ENCODE measurements around the gene ZNF837.

The ZNF837 gene

DNA sequence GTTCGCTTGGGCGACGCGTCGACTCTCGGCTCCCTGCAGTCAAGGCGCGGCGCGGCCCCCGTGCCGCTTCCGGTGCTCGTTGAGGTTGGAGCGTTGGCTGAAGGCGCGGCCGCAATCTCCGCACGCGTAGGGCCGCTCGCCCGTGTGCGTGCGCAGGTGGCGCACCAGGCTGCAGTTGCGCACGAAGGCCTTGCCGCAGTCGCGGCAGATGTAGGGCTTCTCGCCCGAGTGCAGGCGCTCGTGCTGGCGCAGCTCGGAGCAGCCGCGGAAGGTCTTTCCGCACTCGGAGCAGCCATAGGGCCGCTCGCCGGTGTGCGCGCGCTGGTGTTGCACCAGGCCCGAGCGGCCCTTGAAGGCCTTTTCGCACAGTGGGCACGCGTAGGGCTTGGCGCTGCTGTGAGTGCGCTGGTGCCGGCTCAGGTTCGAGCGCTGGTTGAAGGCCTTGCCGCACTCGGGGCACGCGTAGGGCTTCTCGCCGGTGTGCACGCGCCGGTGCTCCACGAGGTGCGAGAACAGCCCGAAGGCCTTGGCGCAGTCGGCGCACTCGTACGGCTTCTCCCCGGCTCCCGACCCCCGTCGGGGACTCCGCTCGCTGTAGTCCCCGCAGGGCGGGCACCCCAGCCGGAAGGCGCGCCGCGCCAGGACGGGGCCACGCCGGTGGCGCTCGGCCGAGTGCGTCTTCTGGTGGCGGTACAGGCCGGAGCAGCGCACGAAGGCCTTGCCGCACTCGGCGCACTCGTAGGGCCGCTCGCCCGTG is 13.0 kb downstream of the ZNF837 start:
- DNase-seq, result no peak

DNA sequence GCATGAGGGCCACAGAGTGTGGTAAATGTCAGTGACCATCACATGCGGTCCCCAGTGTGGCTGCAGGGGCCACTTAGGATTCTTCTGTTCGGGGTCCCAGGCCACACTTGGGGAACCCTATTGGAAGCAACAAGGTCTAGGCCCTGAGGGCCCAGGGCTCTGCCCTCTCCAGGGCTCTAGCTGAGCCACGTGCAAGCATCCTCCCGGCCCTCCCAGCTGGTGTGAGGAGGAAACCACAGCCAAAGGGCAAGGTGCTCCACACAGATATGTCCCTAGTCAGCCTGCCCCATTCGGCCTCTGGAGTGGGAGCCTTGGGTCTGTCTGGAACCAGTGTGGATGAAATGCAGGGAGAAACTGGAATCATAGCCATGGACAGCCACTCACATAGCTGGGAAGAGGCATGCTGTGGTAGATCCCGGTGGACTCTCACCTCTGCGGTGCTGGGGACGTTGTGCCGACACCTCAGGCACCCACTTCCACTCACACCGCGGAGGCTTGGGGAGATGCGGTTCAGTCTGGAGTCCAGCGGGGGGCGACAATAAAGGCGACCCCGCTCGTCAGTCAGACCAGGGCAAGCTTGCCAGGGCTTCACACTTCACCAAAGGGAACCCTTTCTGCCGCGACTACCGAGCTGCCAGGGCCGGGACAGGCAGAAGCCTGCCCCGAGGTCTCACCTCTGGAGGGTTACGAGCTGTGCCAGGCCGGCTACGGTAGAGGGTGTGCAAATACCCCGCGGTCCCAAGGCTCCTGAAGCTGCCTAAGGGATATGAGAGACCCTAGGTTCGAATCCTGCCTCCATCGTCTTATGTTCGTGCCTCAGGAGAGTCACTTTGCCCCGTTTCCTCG is 14.0 kb downstream of the ZNF837 start:
- no peak for DNase-seq

DNA sequence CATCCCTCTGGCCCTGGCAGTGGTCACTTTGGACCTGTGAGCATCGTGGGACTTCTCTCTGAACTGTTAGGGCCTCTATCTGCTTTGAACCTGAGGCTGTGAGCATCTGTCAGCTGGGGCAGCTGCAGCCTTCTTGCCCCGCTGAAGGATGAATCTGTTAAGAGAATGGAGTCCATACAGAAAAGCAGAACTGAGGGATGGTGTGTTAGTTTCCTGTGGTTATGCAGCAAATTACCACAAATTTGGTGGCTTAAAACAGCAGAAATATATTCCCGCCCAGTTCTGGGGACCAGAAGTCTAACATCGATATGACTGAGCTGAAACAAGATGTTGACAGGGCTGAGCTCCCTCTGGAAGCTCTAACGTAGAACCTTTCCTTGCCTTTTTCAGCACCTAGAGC is 16.7 kb downstream of the ZNF837 start:
- no peak for DNase-seq

DNA sequence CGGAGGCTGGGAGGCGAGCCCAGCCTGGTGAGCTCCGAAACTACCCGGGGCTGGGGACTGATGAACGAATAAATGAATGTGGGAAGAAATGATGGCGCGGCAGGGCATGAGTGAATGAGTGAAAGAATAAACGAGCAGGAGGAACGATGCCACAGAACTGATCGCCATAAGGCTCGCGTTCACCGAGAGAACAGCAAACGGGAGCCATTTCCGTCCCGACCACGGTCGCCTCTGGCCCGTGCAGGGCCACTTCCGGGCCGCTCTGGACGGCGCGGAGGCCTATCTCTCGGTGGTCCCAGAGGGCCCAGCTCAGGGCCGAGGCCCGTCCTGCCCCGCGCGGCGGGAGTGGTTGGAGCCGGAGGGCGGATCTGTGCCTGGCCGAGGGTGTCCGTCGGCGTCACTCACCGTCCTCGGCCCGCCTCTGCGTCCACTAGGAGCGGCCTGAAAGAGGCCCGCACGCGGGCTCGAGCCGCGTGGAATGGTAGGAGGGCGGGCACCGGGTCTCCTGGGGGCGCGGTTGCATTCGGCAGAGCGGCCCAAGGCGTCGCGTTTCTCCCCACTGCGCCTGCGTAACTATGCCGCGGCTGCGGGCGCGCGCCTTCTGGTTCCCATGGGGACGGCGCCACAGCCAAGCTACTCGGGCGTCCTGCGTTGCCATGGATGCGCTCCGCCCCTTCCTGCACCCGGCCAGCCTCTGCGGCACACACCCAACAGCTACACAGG is 18.4 kb downstream of the ZNF837 start, which contains the start of gene ZNF497:
Gene ZNF497 (minus strand): TSS at position 480 of the 723 bp plus-strand sequence. CDS start 5,116 bp downstream, outside the sequence.
- peak; percentile 97 for DNase-seq

DNA sequence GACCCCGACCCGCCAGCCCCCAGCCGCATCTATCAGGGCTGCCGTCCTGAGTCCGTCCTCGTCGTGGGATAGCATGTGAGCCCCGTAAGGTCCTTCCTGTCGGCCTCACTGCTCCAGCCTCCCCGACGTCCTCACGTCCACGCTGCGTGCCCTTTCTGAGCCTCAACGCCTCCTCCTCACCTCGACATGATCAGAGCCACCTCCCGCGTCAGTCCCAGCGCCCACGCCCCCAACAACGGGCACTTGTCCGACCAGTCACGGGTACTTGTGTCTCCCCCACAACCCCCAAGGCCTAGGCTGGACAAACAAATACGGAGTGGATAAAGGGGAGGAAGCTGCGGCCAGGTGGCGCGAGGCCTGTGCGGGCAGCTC is 18.9 kb downstream of the ZNF837 start:
- DNase-seq, result peak; percentile 10

DNA sequence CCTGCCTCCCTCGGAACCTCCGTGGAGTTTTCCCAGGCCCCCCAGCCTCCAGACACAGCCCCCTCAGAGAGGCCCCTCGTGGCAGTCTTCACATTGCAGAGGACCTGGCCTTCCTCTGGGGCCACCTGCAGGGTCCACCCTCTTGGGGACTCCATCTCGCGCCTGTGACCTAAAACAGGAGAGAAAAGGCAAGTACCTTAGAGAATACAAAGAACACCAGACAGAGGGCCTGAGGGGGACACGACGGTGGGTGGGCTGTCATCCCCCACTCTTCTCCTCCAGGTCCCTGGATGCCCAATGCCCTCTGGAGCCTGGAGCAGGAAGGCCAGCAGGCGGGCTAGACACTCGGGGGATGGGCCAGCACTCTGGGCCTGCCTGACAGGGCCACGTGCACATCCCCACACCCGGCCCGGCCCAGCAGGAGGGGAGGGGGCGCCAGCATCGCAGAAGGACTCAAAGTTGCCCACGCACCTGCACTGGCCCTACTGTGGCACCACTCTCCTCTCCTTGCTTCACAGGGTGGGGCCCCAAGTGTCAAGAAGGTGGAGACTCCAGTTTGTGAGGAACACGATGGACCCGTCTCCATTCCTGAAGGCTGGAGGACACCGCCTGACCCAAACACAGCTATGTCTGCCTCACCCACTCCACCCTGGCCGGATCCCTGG is 23.2 kb downstream of the ZNF837 start:
- no peak for DNase-seq

DNA sequence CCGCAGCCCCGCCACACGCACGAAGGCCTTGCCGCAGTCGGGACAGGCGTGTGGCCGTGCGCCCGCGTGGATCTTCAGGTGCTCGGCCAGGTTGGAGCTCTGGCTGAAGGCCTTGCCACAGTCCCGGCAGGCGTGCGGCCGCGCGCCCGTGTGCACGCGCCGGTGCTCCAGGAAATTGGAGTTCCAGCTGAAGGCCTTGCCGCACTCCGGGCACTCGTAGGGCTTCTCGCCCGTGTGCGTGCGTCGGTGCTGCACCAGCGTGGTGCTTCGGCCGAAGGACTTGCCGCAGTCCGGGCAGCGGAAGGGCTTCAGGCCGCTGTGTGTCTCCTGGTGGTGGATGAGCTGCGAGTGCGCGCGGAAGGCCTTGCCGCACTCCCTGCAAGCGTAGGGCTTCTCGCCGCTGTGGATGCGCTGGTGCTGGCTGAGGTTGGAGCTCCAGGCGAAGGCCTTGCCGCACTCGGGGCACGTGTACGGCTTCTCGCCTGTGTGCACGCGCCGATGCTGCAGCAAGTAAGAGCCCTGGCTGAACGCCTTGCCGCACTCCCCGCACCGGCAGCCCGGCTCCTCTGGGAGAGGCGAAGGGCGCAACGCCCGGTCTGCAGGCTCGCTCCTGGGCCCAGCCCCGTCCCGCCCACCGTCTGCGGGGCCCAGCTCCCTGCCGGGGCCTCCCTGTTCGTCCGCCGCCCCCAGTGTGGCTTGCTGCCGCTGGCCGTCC is 23.9 kb downstream of the ZNF837 start:
- no peak for DNase-seq

DNA sequence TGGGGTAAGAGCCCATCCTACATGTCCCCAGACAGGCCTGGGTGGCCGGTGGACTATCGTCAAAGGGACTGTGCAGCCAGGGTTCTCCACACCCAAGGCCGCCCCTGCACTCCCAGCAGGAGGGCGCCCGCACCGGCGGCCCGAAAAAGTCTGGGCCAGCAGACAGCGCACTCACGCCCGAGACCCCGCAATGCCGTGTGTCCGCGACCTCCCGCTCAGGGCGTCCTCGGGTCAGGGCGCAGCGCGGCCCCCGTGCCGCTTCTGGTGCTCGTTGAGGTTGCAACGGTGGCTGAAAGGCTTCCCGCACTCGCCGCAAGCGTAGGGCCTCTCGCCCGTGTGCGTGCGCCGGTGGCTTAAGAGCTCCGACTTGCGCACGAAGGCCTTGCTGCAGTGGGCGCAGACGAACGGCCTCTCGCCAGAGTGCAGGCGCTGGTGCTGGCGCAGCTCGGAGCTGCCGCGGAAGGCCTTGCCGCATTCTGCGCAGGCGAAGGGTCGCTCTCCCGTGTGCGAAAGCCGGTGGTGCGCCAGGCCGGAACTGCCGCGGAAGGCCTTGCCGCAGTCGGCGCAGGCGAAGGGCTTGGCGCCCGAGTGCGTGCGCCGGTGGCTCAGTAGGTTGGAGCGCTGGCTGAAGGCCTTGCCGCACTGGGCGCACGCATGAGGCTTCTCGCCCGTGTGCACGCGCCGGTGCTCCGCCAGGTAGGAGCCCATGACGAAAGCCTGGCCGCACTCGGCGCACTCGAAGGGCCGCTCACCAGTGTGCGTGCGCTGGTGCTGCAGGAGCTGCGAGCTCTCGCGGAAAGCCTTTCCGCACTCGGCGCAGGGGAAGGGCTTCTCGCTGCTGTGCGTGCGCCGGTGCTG is 24.7 kb downstream of the ZNF837 start:
- peak; percentile 33 for DNase-seq

DNA sequence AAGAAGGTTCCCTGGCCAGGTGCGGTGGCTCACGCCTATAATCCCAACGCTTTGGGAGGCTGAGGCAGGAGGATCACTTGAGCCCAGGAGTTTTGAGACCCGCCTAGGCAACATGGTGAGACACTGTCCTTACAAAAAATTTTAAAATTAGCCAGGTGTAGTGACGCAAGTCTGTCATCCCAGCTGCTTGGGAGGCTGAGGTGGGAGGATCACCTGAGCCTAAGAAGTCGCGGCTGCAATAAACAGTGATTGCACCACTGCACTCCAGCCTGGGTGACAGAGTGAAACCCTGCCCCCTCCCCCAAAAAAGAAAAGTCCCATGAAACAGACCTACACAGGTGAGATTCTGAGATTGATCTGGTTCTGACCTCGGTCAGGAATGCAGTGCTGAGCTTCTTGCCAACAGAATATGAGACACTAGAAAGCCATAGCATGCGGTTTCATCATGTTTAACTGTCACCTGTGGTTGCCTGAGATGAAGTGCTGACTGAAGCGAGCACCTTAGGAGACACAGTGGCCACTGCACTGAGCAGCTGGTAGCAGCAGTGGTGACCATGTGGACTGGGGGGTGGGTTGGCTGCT is 25.5 kb downstream of the ZNF837 start:
- DNase-seq, result no peak

DNA sequence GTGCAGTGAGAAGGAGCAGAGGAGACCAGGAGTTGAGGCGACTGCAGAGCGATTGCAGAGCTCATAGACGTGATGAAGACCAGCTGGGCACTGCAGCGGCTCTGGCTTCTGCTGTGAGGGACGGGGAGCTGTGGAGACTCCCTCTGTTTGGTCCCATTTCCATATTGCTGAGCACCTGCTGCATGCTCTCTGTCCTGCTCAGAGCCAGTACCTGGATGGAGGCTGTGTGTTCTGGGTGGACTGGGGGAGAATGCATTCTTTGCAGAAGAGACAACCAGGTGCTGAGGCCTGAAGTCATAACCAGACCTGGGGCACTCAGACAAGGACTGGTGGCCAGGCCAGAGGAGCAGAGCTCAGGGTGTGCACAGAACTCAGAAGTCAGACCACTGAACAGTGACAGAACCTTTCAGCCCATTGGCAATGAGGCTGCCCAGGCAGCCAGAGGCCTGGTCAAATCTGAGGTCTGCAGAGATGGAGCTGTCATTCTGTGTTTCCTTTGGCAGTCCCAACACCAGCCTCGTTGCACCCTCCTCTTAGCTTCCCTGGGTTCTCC is 26.3 kb downstream of the ZNF837 start:
- no peak for DNase-seq

DNA sequence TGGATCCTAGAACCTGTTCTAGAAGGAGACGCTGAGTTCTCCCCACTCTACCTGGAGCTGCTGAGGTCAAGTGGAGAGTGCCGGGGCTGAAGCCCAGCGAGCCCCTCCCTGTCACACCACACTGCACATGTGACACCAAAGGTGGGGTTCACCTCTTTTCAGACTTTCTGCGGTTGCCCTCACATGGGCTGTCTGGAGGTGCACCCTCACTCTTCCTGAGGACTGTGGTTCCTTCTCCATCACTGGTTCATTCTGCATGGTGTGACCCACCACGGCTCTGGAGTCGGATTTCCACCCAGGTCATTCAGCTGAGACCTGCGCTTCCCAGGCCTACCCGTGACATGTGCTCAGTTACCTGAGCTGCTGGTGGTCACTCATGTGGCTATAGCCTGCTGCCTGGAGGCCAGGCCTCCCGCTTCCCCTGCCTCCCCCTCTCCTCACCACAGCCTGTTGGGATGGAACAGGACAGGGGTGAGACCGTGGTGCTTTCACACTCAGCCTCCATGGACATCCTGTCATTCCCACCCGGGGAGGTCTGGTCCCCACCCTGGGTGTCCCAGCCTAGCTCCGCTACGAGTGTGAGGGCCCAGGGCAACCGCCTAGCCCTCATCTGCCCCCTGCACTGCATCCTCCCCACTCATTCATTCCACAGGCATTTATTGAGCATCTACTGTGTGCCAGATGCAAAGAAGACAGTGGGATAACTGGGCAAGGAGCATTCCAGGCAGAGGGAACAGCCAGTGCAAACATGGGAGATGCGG is 26.9 kb downstream of the ZNF837 start:
- no peak for DNase-seq

DNA sequence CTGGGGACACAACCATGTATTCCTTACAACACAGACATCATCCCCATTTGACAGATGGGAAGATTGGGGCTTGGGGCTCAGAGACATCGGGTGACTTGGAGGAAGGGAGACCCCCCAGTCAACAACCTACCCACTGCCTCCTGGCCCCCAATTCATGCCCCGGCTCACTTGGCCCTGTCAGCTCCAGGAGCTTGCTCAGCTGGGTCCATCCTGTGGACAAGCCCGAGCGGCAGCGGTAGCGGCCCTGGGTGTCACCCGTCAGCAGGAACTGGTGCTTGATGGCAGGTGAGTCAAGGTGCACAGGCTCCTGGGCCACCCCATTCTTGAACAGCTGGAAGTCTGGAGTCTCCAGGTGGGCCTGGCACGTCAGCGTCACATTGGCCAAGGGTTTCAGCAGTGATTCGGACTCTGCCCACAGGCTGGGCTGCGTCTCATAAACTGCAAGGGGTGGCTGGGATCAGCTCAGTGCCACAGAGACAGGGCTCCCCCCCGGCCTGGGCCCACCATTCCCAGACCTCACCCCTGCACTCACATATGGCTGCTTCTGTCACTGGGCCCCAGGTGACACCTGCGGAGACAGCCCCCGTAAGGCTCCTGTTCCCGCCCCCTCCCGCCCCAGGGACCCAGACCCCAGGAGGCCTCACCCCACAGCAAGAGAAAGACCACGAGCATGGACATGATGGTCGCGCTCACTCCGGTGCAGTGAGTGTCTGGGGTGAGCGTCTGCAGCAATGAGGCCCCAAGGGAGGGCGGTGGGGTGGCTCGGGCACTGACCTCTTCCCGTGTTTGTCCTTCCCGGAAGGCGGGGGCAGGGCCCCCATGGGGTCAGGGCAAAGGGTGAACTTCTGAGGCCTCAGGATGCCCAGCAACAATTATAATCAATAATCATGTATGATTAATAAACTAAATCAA is 27.8 kb downstream of the ZNF837 start, which contains the start of gene A1BG:
Gene A1BG (minus strand): TSS at position 733 of the 912 bp plus-strand sequence. CDS start 55 bp downstream, at position 678.
- DNase-seq, result no peak

DNA sequence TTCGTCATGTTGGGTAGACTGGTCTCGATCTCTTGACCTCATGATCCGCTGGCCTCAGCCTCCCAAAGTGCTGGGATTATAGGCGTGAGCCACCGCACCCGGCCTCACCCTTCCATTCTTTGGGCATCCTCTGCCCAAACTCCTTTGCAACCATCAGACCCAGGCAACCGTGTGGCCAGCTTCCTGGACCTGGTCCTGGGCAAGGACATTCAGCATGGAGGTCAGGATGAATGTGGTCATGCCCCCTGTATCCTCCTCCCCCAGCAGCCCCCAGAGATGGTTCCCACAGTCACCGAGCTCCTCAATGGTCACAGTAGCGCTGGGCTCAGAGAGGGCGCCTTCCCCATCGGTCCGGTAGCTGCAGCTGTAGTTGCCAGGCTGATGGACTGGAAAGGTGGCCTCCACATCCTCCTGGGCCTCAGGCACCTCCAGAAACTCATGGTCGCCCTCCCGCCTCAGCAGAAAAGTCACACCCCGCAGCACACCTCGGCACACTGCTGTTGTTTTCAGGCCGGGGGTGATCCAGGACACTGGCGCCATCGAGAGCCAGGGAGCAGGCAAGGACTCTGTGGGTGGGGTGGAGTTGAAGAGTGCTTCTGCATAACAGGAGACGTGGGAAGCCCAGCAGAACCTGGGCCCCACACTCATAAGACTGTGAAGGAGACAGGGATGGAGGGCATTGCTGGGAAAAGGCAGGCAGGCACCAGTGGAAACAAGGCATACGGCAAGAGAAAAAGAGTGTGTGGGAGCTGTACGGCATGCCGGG is 28.7 kb downstream of the ZNF837 start:
- DNase-seq, result no peak

DNA sequence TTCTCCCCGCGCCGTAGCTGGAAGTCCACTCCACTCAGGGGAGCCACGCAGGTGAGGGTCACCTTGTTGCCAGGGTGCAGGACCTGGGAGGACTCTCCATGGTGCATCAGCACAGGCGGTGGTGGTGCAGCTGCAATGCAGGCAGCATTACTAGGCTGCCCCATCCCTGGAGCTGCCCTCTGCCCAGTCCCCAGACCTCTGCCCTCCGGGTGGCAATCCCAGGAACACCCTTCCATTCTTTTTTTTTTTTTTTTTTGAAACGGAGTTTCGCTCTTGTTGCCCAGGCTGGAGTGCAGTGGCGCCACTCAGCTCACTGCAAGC is 29.3 kb downstream of the ZNF837 start:
- no peak for DNase-seq

DNA sequence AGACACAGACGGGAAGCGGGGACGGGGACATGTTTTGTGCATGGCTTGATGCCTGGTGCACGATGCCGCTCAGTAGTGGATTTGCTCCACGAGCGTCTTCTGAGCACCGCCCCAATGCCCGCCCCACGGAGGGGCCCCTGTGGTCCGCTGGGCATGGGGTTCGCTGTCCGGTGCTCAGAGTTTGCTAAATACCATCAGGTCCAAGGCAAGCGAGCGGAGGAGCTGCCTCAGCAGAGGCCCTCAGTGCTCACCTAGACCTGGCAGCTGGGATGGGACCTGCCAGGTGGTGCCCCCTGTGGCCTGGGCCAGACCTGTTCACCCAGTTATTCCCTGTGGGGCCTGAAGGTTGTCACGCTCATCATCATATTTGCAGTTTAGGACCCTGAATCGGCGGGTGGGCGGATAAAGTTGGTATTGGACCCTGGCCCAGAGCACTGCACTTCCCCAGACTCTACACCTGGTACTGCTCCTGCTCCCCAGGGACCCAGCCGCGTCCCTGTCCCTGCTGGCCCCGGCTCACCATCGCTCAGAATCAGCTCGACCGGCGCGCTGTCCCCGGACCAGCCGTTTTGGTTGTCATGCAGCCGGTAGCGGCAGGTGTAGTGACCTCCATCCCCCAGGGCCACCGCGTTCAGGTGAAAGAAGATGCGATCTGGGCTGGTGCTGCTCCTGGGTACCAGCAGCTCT is 29.8 kb downstream of the ZNF837 start:
- DNase-seq, result no peak

DNA sequence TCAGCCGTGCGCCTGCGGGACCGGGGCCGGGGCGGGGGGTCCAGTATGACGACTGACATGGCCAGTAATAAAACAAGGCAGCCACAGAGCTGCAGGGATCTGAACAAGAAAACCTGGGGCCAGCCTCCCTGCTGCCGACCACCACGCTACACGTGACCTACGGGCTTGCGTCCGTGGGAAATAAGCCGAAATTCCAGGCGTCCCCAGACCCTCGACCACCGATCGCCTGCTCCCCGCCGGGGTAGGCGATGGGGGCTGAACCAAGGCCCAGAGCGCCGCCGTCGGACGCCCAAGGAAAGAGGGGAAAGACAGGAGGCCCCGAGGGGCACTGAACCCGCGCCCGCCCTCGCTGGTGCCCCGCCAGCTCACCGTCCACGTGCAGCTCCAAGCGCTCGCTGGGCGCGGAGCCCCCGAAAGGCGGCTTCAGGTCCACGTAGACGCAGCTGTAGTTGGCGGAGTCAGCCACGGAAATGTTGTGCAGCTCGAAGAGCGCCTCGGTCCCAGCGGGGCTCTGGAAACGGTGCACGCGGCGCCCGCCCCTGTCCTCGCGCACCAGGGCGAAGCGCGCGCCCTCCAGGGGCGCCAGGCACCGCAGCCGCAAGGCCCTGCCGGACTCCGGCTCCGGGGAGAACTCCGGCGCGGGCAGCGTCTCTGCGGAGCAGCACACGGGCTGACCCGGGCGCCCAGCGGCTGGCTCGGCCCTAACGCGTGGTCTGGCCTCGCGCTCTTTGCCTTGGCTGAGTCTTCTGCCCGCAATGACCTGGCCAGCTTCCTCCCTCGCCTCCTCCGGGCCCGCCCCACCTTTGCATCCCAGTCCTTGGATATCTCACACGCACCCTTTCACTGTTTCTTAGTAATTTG is 30.6 kb downstream of the ZNF837 start:
- no peak for DNase-seq
